DOHH2 (cell line): ENCODE results near the gene CDH5.

Source experiments
- H3F3A ChIP-seq: fragments of 200-600 bp; sonication (generic), shearing (Covaris generic); 2 replicates; pipeline ENCODE4 v1.6.0; 2016; ENCODE audit warnings: antibody characterized with exemption, mild to moderate bottlenecking; ENCODE audit not compliant: control insufficient read depth, insufficient read depth
- H3K27ac ChIP-seq: fragments of 200-600 bp; sonication (generic); 2 replicates; pipeline ENCODE4 v1.5.1; 2014; ENCODE audit warnings: low read depth, mild to moderate bottlenecking, low read length, moderate library complexity
- H3K27me3 ChIP-seq: fragments of 200-600 bp; sonication (generic); 2 replicates; pipeline ENCODE4 v1.6.1; 2014; ENCODE audit warnings: mild to moderate bottlenecking, low read length, mixed read lengths; ENCODE audit not compliant: control insufficient read depth
- H3K36me3 ChIP-seq: fragments of 200-600 bp; sonication (generic); 2 replicates; pipeline ENCODE4 v1.6.1; 2014; ENCODE audit warnings: mild to moderate bottlenecking, low read length, moderate library complexity, mixed read lengths; ENCODE audit not compliant: control insufficient read depth
- H3K4me1 ChIP-seq: fragments of 200-600 bp; sonication (generic); 2 replicates; pipeline ENCODE4 v1.6.1; 2014; ENCODE audit warnings: mild to moderate bottlenecking, low read length, mixed read lengths; ENCODE audit not compliant: control insufficient read depth
- H3K4me2 ChIP-seq: fragments of 200-600 bp; sonication (generic); 2 replicates; pipeline ENCODE4 v1.6.0; 2014; ENCODE audit warnings: mild to moderate bottlenecking, low read length, moderate library complexity
- H3K4me3 ChIP-seq: fragments of 200-600 bp; sonication (generic); 2 replicates; pipeline ENCODE4 v1.5.1; 2014; ENCODE audit warnings: mild to moderate bottlenecking, low read length, mixed read lengths
- H3K79me2 ChIP-seq: fragments of 200-600 bp; sonication (generic); 2 replicates; pipeline ENCODE4 v1.6.1; 2014; ENCODE audit warnings: mild to moderate bottlenecking, low read length, mixed read lengths; ENCODE audit not compliant: control insufficient read depth
- H3K9me2 ChIP-seq: fragments of 200-600 bp; sonication (generic); replicated peaks from 2 replicates; pipeline ENCODE4 v1.6.1; 2014; ENCODE audit warnings: mild to moderate bottlenecking, low read length, mixed read lengths; ENCODE audit not compliant: control insufficient read depth
- H3K9me3 ChIP-seq: fragments of 200-600 bp; sonication (generic); 2 replicates; pipeline ENCODE4 v1.6.1; 2014; ENCODE audit warnings: antibody characterized with exemption, low read length, mixed read lengths; ENCODE audit not compliant: control insufficient read depth, insufficient read depth
- H4K20me1 ChIP-seq: fragments of 200-600 bp; sonication (generic); 2 replicates; pipeline ENCODE4 v1.6.0; 2014; ENCODE audit warnings: low read depth, mild to moderate bottlenecking, antibody characterized with exemption, low read length, moderate library complexity; ENCODE audit not compliant: control insufficient read depth, insufficient read depth
- CTCF ChIP-seq: fragments of 200-600 bp; sonication (generic); IDR thresholded peaks from one replicate; pipeline ENCODE4 v1.5.1; 2014; ENCODE audit warnings: antibody characterized with exemption, mild to moderate bottlenecking, low read depth, low read length; ENCODE audit not compliant: poor library complexity, severe bottlenecking
- EZH2phosphoT487 ChIP-seq: fragments of 200-600 bp; sonication (generic); IDR thresholded peaks from 2 replicates; pipeline ENCODE4 v1.6.1; 2017; ENCODE audit warnings: borderline replicate concordance, mild to moderate bottlenecking, antibody characterized with exemption, low read length, moderate library complexity, mixed read lengths

The CDH5 gene

GRCh38 chr16:66421891-66422290 is 55.4 kb downstream of the CDH5 start:
- no peak overlapping the region for H3K4me2 ChIP-seq
- no peaks in the 10 kb centered on the region for H3F3A ChIP-seq
- no peaks in the 10 kb centered on the region for H4K20me1 ChIP-seq
- no peak overlapping the region for H3K27ac ChIP-seq
- no peaks in the 10 kb centered on the region for H3K9me2 ChIP-seq
- TF ChIP-seq CTCF (no peak), EZH2phosphoT487 (no peak)
- H3K4me1 ChIP-seq = no peaks in the 10 kb centered on the region
- H3K9me3 ChIP-seq = no peaks in the 10 kb centered on the region
- no peak overlapping the region for H3K4me3 ChIP-seq
- H3K79me2 ChIP-seq = no peaks in the 10 kb centered on the region
- H3K36me3 ChIP-seq = no peaks in the 10 kb centered on the region
- 0 out of 2 replicates have a peak, but pooled peaks cover 12% of the 10 kb centered on the region for H3K27me3 ChIP-seq

- Histone ChIP-seq H3F3A (no peaks in the 10 kb centered on the region), H3K4me2 (no peak overlapping the region), H3K79me2 (no peaks in the 10 kb centered on the region), H3K4me3 (no peak overlapping the region), H3K9me3 (no peaks in the 10 kb centered on the region), H3K36me3 (no peaks in the 10 kb centered on the region), H3K4me1 (no peaks in the 10 kb centered on the region), H4K20me1 (no peaks in the 10 kb centered on the region), H3K27me3 (0 out of 2 replicates have a peak, but pooled peaks cover 11% of the 10 kb centered on the region), H3K9me2 (no peaks in the 10 kb centered on the region), H3K27ac (no peak overlapping the region)
- TF ChIP-seq EZH2phosphoT487 = no peak
- TF ChIP-seq CTCF = no peak
These were observed 55.9 kb downstream of the CDH5 start for GRCh38 chr16:66422366-66422765.

- Histone ChIP-seq H3K4me1 (no peaks in the 10 kb centered on the region), H3K79me2 (no peaks in the 10 kb centered on the region), H3F3A (no peaks in the 10 kb centered on the region), H3K9me2 (no peaks in the 10 kb centered on the region), H3K27ac (no peak overlapping the region), H4K20me1 (no peaks in the 10 kb centered on the region), H3K9me3 (no peaks in the 10 kb centered on the region), H3K4me2 (no peak overlapping the region), H3K4me3 (no peak overlapping the region), H3K36me3 (no peaks in the 10 kb centered on the region), H3K27me3 (peaks cover 11% of the 10 kb centered on the region; the same call in 1 of the 2 replicates)
- TF ChIP-seq CTCF (no peak), EZH2phosphoT487 (no peak)
These were observed 56.7 kb downstream of the CDH5 start for GRCh38 chr16:66423177-66423576.
